B cell (primary cell): ENCODE measurements around the gene SCRT2. TPM values are rescaled to one million over a fixed set of nuclear protein-coding genes. Genes with fewer than 3 reads are reported as not detected.

Experiments
- ATAC-seq: fragments of 200-7000 bp; cut with Tn5 transposase; one replicate; pipeline ENCODE4 v1.10.0; 2021; ENCODE audit warnings: low read depth, mild to moderate bottlenecking, moderate number of reproducible peaks, moderate library complexity
- CTCF ChIA-PET: fragments of 350-600 bp; sonication (Branson Sonifier 250); formaldehyde crosslinking; loops from one replicate; lab custom pipeline; 2021; ENCODE audit warnings: antibody characterized with exemption, inconsistent platforms; lab: Charles Lee
- POLR2A ChIA-PET: fragments of 350-600 bp; sonication (Branson Sonifier 250); formaldehyde crosslinking; loops from one replicate; lab custom pipeline; 2021; ENCODE audit warnings: antibody characterized with exemption; lab: Charles Lee
- DNase-seq: peaks from one replicate; pipeline ENCODE4 v3.0.0; 2013
- H2AFZ ChIP-seq: 2 replicates; pipeline ENCODE4 v1.6.1; 2012; ENCODE audit warnings: mild to moderate bottlenecking, low read depth, low read length; ENCODE audit not compliant: insufficient read depth, poor library complexity, severe bottlenecking
- H3K27ac ChIP-seq, 2 donors: 1 replicate in 1 of 2; 2 replicates in 1 of 2; pipeline ENCODE4 v1.5.1; 2012 to 2013; ENCODE audit warnings: low read length in 2 of 2, mild to moderate bottlenecking in 2 of 2, moderate library complexity in 1 of 2
- H3K27me3 ChIP-seq, 4 experiments: fragments of 200-600 bp in 1 of 4; sonication (generic) in 1 of 4; replicated peaks in 1 of 4; 1 replicate in 2 of 4; 2 replicates in 2 of 4; pipeline versions ENCODE4 v1.6.1 to v1.7.0; 2013 to 2016; ENCODE audit warnings: low read length in 3 of 4, mild to moderate bottlenecking in 2 of 4, mixed read lengths in 1 of 4, moderate library complexity in 1 of 4; ENCODE audit not compliant: insufficient read depth in 4 of 4, control insufficient read depth in 3 of 4; ENCODE audit errors: control extremely low read depth in 1 of 4
- H3K36me3 ChIP-seq, 2 experiments: replicated peaks in 1 of 2; 1 replicate in 1 of 2; 2 replicates in 1 of 2; pipeline versions ENCODE4 v1.6.1 to v1.7.1; 2013; ENCODE audit warnings: low read length in 1 of 2; ENCODE audit not compliant: insufficient read depth in 2 of 2, control insufficient read depth in 1 of 2; ENCODE audit errors: control extremely low read depth in 1 of 2, extremely low read depth in 1 of 2
- H3K4me1 ChIP-seq, 2 donors: fragments of 200-600 bp in 1 of 2; sonication (generic) in 1 of 2; 1 replicate in 1 of 2; 2 replicates in 1 of 2; pipeline versions ENCODE4 v1.5.1 to v1.6.1; 2013 to 2017; ENCODE audit warnings: low read length in 2 of 2; ENCODE audit not compliant: control insufficient read depth in 2 of 2, insufficient read depth in 2 of 2
- H3K4me2 ChIP-seq: replicated peaks from 2 replicates; pipeline ENCODE3; 2012; ENCODE audit warnings: mild to moderate bottlenecking, low read depth, low read length; ENCODE audit not compliant: poor library complexity, severe bottlenecking
- H3K4me3 ChIP-seq, 5 experiments: fragments of 200-600 bp in 1 of 5; sonication (generic) in 1 of 5; 1 replicate in 3 of 5; 2 replicates in 2 of 5; pipeline versions ENCODE4 v1.5.1 to v1.7.0; 2011 to 2016; ENCODE audit warnings: low read length in 4 of 5, mild to moderate bottlenecking in 4 of 5, low read depth in 2 of 5, control low read depth in 1 of 5, moderate library complexity in 1 of 5; ENCODE audit not compliant: insufficient read depth in 1 of 5; ENCODE audit errors: control extremely low read depth in 1 of 5, extremely low read depth in 1 of 5
- H3K79me2 ChIP-seq: fragments of 200-600 bp; sonication (generic); one replicate; pipeline ENCODE4 v1.6.0; 2016; ENCODE audit warnings: low read length; ENCODE audit not compliant: control insufficient read depth, insufficient read depth
- H3K9ac ChIP-seq: fragments of 200-600 bp; sonication (generic); 2 replicates; pipeline ENCODE4 v1.6.1; 2017; ENCODE audit warnings: mild to moderate bottlenecking, low read length, moderate library complexity
- H3K9me3 ChIP-seq, 3 donors: one replicate each; pipeline versions ENCODE4 v1.6.1 to v1.7.1; 2013; ENCODE audit warnings: low read length in 2 of 3; ENCODE audit not compliant: control insufficient read depth in 2 of 3, insufficient read depth in 1 of 3; ENCODE audit errors: control extremely low read depth in 1 of 3
- H4K20me1 ChIP-seq: 2 replicates; pipeline ENCODE4 v1.6.0; 2012; ENCODE audit warnings: mild to moderate bottlenecking, low read length; ENCODE audit not compliant: insufficient read depth, control insufficient read depth, poor library complexity, severe bottlenecking
- H3K27ac Mint-ChIP-seq: one replicate; pipeline ENCODE4 v1.8.0; 2021; ENCODE audit warnings: mixed read lengths
- H3K27me3 Mint-ChIP-seq: one replicate; pipeline ENCODE4 v1.8.0; 2021; ENCODE audit warnings: mixed read lengths
- H3K4me1 Mint-ChIP-seq: one replicate; pipeline ENCODE4 v1.8.0; 2021; ENCODE audit warnings: mixed read lengths
- H3K4me3 Mint-ChIP-seq: one replicate; pipeline ENCODE4 v1.8.0; 2021; ENCODE audit warnings: mixed read lengths
- H3K9me3 Mint-ChIP-seq: one replicate; pipeline ENCODE4 v1.8.0; 2022; ENCODE audit warnings: mixed read lengths; ENCODE audit not compliant: insufficient read depth
- EZH2 ChIP-seq: IDR thresholded peaks from 2 replicates; pipeline ENCODE4 v1.6.1; 2012; ENCODE audit warnings: borderline replicate concordance, low read depth, mild to moderate bottlenecking, moderate library complexity, low read length; ENCODE audit not compliant: insufficient read depth, poor library complexity, severe bottlenecking
- WGBS: methylation state at CpG from one replicate; pipeline ENCODE4 v1.1.5; 2013; ENCODE audit warnings: missing lambda C conversion rate; ENCODE audit not compliant: insufficient coverage; 5-methylcytosine and 5-hydroxymethylcytosine counted together
- intact Hi-C: fragments of 100-400 bp; cut with micrococcal nuclease; formaldehyde crosslinking; loops from one replicate; pipeline ENCODE4 v1.10.0; 2022
- polyA plus RNA-seq: library from polyadenylated mRNA; depleted of rRNA; stranded (reverse); fragments of >200 nt; gene quantifications from 2 replicates; pipeline ENCODE4 v1.2.3, GENCODE V29; 2012
- total RNA-seq, 2 donors: library from RNA; stranded (reverse); fragments of 120-200 nt in 1 of 2; gene quantifications; 1 replicate in 1 of 2; 2 replicates in 1 of 2; pipeline versions ENCODE4 v1.2.3 to v1.2.4, GENCODE V29; 2013 to 2022
- TF ChIP-seq, protein P1 (sequence below): fragments of 200-600 bp; IDR thresholded peaks from one replicate; pipeline ENCODE4 v1.8.0; 2022; ENCODE audit warnings: antibody characterized with exemption, mild to moderate bottlenecking

Gene SCRT2
- total and polyA plus RNA-seq, 2 donors (not counting 1 experiment from before 2014, with no cell fraction given): not detected

GRCh38 chr20:661474-662270, 13.9 kb downstream of the SCRT2 start:
- H4K20me1 ChIP-seq: no peaks in the 10 kb centered on the region
- CTCF ChIA-PET: no interaction called here
- no peaks in the 10 kb centered on the region for H3K4me1 ChIP-seq
- ATAC-seq (no peak), DNase-seq (no peak)
- 45% methylated on average over 22 of the region's 29 CpGs for WGBS
- H3K9ac ChIP-seq: no peak overlapping the region
- H3K4me3 ChIP-seq: no peak overlapping the region
- Mint-ChIP-seq H3K27ac (no peak overlapping the region), H3K27me3 (peaks cover 64% of the 10 kb centered on the region), H3K4me3 (no peak overlapping the region), H3K9me3 (no peaks in the 10 kb centered on the region), H3K4me1 (peaks cover 7% of the 10 kb centered on the region)
- no peak overlapping the region for H3K27ac ChIP-seq
- TF ChIP-seq EZH2: no peak
- TF ChIP-seq, protein P1, sequence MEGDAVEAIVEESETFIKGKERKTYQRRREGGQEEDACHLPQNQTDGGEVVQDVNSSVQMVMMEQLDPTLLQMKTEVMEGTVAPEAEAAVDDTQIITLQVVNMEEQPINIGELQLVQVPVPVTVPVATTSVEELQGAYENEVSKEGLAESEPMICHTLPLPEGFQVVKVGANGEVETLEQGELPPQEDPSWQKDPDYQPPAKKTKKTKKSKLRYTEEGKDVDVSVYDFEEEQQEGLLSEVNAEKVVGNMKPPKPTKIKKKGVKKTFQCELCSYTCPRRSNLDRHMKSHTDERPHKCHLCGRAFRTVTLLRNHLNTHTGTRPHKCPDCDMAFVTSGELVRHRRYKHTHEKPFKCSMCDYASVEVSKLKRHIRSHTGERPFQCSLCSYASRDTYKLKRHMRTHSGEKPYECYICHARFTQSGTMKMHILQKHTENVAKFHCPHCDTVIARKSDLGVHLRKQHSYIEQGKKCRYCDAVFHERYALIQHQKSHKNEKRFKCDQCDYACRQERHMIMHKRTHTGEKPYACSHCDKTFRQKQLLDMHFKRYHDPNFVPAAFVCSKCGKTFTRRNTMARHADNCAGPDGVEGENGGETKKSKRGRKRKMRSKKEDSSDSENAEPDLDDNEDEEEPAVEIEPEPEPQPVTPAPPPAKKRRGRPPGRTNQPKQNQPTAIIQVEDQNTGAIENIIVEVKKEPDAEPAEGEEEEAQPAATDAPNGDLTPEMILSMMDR: no peak
- no peak overlapping the region for H3K4me2 ChIP-seq
- H3K79me2 ChIP-seq: no peaks in the 10 kb centered on the region
- H3K36me3 ChIP-seq: no peaks in the 10 kb centered on the region
- peaks cover 0 to 59% (median 23%) of the 10 kb centered on the region in 4 experiments for H3K27me3 ChIP-seq
- no peak overlapping the region for H2AFZ ChIP-seq
- H3K9me3 ChIP-seq: no peaks in the 10 kb centered on the region
- POLR2A ChIA-PET: no interaction called here
- intact Hi-C loops: no loop called here

DNA sequence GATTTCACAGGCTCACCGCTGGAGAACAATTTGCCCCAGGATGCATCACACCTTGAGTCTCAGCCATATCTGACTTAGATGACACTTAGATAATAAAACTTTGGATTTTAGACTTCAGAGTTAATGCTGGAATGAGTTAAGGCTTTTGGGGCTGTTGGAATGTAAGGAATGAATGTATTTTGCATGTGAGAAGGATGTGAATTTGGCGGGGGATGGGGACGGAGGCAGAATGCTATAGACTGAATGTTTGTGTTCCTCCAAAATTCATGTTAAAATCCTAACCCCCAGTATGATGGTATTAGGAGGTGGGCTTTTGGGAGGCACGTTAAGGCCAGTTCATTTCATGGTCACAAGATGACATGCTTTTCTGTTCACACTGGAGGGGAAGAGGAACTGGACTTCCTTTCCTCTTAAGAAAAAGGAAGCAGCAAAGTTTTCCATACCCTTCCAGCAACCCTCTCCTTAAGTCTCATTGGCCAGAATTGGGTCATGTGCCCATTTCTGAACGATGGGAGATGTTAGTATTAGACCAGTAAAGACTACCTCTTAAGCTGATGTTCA, 16.8 kb downstream of the SCRT2 start:
- Histone ChIP-seq H3K79me2 (no peaks in the 10 kb centered on the region), H3K4me2 (no peak overlapping the region), H4K20me1 (no peaks in the 10 kb centered on the region), H3K9ac (no peak overlapping the region), H3K27me3 (peaks cover 0 to 38% (median 15%) of the 10 kb centered on the region in 4 experiments), H3K36me3 (no peaks in the 10 kb centered on the region), H3K27ac (no peak overlapping the region), H3K9me3 (no peaks in the 10 kb centered on the region), H3K4me1 (peaks cover 1 to 4% of the 10 kb centered on the region in 2 donors), H3K4me3 (no peak overlapping the region), H2AFZ (no peak overlapping the region)
- ChIA-PET CTCF (no interaction called here), POLR2A (no interaction called here)
- Mint-ChIP-seq H3K4me1 (peaks cover 11% of the 10 kb centered on the region), H3K9me3 (no peaks in the 10 kb centered on the region), H3K4me3 (no peak overlapping the region), H3K27me3 (peaks cover 54% of the 10 kb centered on the region), H3K27ac (no peak overlapping the region)
- DNase-seq: no peak
- no peak for TF ChIP-seq EZH2
- TF ChIP-seq, protein P1: no peak
- 100% methylated on average over 1 of the region's 5 CpGs for WGBS
- intact Hi-C loops: no loop called here
- no peak for ATAC-seq
